Astrocyte (in vitro differentiated cells and primary cell): Measurements from ENCODE around the gene SLC12A6.

ENCODE experiments used
- CTCF ChIP-seq: IDR thresholded peaks from 2 replicates; pipeline ENCODE4 v1.5.1; 2011; ENCODE audit warnings: low read depth, mild to moderate bottlenecking, inconsistent platforms, low read length, moderate library complexity; ENCODE audit not compliant: insufficient read depth
- EZH2 ChIP-seq: IDR thresholded peaks from 2 replicates; pipeline ENCODE4 v1.6.1; 2012; ENCODE audit warnings: mild to moderate bottlenecking, low read length, inconsistent platforms; ENCODE audit not compliant: insufficient read depth

DNA sequence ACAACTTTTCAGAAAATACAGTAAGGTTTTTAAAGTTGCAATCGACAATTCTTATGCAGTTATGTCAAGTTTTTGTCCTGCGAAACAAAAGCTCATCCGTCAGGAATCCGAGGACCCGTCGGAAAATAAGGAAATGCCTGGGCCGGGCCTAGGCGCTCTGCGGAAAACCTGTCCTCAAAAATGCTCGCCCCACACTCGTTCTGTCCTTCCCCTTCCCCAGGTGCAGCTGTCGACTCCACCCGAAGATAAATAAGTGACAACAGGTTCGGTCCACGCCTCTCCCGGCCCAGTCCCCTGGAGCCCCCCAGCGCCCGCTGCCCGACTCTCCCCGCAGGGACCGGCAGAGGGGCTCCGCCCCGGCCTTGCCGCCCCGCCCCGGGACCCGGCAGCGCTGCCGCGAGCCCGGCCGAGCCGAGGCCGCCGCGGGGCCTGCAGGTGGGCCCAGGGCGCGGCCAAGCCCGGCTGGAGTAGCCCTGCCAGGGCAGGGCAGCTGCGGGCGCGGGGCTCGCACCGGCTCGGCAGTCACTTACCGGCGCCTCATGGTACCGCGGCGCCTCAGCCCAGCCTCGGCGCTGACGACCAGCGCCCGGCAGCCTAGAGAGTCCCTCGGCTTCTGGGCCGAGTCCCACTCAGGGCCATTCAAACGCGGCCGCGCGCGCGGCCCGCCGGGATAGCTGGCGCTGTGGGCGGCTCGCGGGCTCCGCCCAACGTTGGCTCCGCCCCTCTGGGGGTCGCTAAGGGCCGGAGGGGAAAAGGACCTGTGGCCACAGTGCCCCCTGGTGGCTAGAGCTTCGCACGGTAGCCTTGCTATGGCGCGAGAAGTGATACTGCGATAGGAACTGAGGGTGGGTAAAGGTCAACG is 127.9 kb downstream of the SLC12A6 start, which contains the start of gene KATNBL1:
- peak; percentile 86 for TF ChIP-seq CTCF
- no peak for TF ChIP-seq EZH2
